Measurements from ENCODE around the gene TAF11L4.
"Not testable (repeated sequence)": the region's sequence is repeated elsewhere in the genome, so short reads cannot be mapped to it uniquely, and the experiment has no call there.

GRCh38 chr5:17519508-17519907, 2.1 kb upstream of the TAF11L4 start:
- TF ChIP-seq, protein P1, sequence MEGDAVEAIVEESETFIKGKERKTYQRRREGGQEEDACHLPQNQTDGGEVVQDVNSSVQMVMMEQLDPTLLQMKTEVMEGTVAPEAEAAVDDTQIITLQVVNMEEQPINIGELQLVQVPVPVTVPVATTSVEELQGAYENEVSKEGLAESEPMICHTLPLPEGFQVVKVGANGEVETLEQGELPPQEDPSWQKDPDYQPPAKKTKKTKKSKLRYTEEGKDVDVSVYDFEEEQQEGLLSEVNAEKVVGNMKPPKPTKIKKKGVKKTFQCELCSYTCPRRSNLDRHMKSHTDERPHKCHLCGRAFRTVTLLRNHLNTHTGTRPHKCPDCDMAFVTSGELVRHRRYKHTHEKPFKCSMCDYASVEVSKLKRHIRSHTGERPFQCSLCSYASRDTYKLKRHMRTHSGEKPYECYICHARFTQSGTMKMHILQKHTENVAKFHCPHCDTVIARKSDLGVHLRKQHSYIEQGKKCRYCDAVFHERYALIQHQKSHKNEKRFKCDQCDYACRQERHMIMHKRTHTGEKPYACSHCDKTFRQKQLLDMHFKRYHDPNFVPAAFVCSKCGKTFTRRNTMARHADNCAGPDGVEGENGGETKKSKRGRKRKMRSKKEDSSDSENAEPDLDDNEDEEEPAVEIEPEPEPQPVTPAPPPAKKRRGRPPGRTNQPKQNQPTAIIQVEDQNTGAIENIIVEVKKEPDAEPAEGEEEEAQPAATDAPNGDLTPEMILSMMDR (conservative IDR thresholded peaks at IDR 0.05), result not testable (repeated sequence)
- not testable (repeated sequence) for TF ChIP-seq EZH2 (IDR thresholded peaks at IDR 0.05; ENCODE audit: low read depth)
